Measurements from ENCODE around the gene MICAL2. TPM values are rescaled to one million over a fixed set of nuclear protein-coding genes. Genes with fewer than 3 reads are reported as not detected.

Gene MICAL2
- total and polyA plus RNA-seq, 2 of the 13 experiments (the other 11 are each of a cell fraction or from before 2014, with no cell fraction given) = 0.78 to 1.1 TPM

- peak; percentile 76 for TF ChIP-seq KDM1A (CRISPR knock-in tag; IDR thresholded peaks at IDR 0.05)
- peak; percentile 54; the same call in 1 of the 2 replicates for TF ChIP-seq PITX1 (CRISPR knock-in tag; IDR thresholded peaks at IDR 0.05)
- peak; percentile 27; the same call in 1 of the 2 replicates for TF ChIP-seq CEBPB (IDR thresholded peaks at IDR 0.05; ENCODE audit: borderline replicate concordance, low read depth, low read length)
- TF ChIP-seq RARA (CRISPR knock-in tag; IDR thresholded peaks at IDR 0.05) = 0 out of 2 replicates have a peak, but pooled peaks have one; percentile 32
- no peak for TF ChIP-seq ZSCAN30 (CRISPR knock-in tag; IDR thresholded peaks at IDR 0.05)
- TF ChIP-seq XRCC5 (optimal IDR thresholded peaks at IDR 0.05; ENCODE audit: low read length) = peak; percentile 42
- TF ChIP-seq, protein P1, sequence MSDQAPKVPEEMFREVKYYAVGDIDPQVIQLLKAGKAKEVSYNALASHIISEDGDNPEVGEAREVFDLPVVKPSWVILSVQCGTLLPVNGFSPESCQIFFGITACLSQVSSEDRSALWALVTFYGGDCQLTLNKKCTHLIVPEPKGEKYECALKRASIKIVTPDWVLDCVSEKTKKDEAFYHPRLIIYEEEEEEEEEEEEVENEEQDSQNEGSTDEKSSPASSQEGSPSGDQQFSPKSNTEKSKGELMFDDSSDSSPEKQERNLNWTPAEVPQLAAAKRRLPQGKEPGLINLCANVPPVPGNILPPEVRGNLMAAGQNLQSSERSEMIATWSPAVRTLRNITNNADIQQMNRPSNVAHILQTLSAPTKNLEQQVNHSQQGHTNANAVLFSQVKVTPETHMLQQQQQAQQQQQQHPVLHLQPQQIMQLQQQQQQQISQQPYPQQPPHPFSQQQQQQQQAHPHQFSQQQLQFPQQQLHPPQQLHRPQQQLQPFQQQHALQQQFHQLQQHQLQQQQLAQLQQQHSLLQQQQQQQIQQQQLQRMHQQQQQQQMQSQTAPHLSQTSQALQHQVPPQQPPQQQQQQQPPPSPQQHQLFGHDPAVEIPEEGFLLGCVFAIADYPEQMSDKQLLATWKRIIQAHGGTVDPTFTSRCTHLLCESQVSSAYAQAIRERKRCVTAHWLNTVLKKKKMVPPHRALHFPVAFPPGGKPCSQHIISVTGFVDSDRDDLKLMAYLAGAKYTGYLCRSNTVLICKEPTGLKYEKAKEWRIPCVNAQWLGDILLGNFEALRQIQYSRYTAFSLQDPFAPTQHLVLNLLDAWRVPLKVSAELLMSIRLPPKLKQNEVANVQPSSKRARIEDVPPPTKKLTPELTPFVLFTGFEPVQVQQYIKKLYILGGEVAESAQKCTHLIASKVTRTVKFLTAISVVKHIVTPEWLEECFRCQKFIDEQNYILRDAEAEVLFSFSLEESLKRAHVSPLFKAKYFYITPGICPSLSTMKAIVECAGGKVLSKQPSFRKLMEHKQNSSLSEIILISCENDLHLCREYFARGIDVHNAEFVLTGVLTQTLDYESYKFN (CRISPR knock-in tag; conservative IDR thresholded peaks at IDR 0.05) = peak; percentile 51
- TF ChIP-seq HNF4A (CRISPR knock-in tag; IDR thresholded peaks at IDR 0.05) = peak; percentile 55; the same call in 1 of the 2 replicates
- peak; percentile 74; the same call in 1 of the 2 replicates for TF ChIP-seq RCOR2 (CRISPR knock-in tag; IDR thresholded peaks at IDR 0.05)
- TF ChIP-seq TEAD3 (CRISPR knock-in tag; optimal IDR thresholded peaks at IDR 0.05; ENCODE audit: borderline replicate concordance) = peak; percentile 30
- TF ChIP-seq, protein P2, sequence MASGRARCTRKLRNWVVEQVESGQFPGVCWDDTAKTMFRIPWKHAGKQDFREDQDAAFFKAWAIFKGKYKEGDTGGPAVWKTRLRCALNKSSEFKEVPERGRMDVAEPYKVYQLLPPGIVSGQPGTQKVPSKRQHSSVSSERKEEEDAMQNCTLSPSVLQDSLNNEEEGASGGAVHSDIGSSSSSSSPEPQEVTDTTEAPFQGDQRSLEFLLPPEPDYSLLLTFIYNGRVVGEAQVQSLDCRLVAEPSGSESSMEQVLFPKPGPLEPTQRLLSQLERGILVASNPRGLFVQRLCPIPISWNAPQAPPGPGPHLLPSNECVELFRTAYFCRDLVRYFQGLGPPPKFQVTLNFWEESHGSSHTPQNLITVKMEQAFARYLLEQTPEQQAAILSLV (CRISPR knock-in tag; IDR thresholded peaks at IDR 0.05; ENCODE audit: borderline replicate concordance) = no peak
- peak in 1 of 2 experiments; percentile 53; a peak in 1 of 4 replicates for TF ChIP-seq EP300 (IDR thresholded peaks at IDR 0.05; ENCODE audit: low read depth in 2 of 2, low read length in 2 of 2)
- TF ChIP-seq EP300 (CRISPR knock-in tag; IDR thresholded peaks at IDR 0.05; ENCODE audit: borderline replicate concordance) = no peak
- no peak for TF ChIP-seq ZNF75D (CRISPR knock-in tag; IDR thresholded peaks at IDR 0.05; ENCODE audit: borderline replicate concordance)
These were observed 38.5 kb downstream of the MICAL2 start (continued) for GRCh38 chr11:12148882-12149281.
